HG03354 (cell line): Measurements from ENCODE around the gene MORC3.
"Not testable (repeated sequence)": the region's sequence is repeated elsewhere in the genome, so short reads cannot be mapped to it uniquely, and the experiment has no call there.

ENCODE experiments used
- ATAC-seq: cut with Tn5 transposase; IDR thresholded peaks from one replicate; pipeline ENCODE4 v1.9.1; 2021; ENCODE audit warnings: mild to moderate bottlenecking; ENCODE audit not compliant: unreplicated experiment, poor library complexity, severe bottlenecking

The MORC3 gene, protein sequence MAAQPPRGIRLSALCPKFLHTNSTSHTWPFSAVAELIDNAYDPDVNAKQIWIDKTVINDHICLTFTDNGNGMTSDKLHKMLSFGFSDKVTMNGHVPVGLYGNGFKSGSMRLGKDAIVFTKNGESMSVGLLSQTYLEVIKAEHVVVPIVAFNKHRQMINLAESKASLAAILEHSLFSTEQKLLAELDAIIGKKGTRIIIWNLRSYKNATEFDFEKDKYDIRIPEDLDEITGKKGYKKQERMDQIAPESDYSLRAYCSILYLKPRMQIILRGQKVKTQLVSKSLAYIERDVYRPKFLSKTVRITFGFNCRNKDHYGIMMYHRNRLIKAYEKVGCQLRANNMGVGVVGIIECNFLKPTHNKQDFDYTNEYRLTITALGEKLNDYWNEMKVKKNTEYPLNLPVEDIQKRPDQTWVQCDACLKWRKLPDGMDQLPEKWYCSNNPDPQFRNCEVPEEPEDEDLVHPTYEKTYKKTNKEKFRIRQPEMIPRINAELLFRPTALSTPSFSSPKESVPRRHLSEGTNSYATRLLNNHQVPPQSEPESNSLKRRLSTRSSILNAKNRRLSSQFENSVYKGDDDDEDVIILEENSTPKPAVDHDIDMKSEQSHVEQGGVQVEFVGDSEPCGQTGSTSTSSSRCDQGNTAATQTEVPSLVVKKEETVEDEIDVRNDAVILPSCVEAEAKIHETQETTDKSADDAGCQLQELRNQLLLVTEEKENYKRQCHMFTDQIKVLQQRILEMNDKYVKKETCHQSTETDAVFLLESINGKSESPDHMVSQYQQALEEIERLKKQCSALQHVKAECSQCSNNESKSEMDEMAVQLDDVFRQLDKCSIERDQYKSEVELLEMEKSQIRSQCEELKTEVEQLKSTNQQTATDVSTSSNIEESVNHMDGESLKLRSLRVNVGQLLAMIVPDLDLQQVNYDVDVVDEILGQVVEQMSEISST

GRCh38 chr21:36319767-36320420 lies at the start of gene MORC3:
TSS of gene MORC3 (plus strand) at chr21:36320197. CDS start at chr21:36320265, 68 bp downstream.
- peak; percentile 89 for ATAC-seq

DNA sequence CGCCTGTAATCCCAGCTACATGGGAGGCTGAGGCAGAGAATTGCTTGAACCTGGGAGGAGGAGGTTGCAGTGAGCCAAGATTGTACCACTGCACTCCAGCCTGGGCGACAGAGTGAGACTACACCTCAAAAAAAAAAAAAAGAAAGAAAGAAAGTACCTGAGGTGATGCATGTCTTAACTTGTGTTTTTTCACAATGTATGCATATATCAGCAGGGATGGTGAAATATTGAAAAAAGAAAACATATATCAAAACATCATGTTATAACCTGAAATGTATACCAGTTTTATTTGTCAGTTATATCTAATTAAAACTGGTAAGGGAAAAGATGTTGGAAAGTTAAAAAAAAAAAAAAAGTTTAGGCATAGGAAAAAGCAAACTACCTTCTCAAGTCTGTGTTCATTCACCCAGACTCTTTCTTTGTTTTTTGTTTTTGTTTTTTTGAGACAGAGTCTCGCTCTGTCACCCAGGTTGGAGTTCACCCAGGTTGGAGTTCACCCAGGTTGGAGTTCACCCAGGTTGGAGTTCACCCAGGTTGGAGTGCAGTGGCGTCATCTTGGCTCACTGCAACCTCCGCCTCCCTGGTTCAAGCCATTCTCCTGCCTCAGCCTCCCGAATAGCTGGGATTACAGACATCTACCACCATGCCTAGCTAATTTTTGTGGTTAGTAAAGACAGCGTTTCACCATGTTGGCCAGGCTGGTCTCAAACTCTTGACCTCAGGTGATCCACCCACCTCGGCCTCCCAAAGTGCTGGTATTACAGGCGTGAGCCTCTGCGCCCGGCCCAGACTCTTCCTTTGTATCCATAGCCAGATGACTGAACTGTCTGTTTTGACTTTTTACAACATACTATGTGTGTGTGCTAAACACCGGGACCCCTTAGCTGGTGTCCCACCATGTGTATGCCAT lies 49.0 kb upstream of the MORC3 start:
- ATAC-seq: not testable (repeated sequence)

GRCh38 chr21:36274128-36274527 lies 45.9 kb upstream of the MORC3 start:
- ATAC-seq: no peak

DNA sequence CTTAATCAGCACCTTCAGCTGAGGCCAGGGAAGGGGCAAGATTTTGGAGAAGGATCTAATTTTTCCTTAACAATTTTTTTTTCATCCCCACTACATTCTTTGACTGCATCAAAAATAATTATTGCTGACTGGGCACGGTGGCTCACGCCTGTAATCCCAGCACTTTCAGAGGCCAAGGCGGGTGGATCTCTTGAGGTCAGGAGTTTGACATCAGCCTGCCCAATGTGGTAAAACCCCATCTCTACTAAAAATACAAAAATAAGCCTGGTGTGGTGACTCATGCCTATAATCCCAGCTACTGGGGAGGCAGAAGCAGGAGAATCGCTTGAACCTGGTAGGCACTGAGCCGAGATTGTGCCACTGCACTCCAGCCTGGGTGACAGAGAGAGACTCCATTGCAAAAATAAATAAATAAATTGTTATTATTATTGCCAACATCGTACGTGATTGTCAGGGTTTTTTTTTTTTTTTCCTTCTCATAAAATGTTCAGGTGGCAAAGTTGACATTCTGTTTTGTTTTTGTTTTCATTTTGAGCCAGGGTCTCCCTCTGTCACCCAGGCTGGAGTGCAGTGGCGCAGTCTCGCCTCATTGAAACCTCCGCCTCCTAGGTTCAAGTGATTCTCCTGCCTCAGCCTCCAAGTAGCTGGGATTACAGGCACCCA lies 37.3 kb upstream of the MORC3 start:
- no peak for ATAC-seq

DNA sequence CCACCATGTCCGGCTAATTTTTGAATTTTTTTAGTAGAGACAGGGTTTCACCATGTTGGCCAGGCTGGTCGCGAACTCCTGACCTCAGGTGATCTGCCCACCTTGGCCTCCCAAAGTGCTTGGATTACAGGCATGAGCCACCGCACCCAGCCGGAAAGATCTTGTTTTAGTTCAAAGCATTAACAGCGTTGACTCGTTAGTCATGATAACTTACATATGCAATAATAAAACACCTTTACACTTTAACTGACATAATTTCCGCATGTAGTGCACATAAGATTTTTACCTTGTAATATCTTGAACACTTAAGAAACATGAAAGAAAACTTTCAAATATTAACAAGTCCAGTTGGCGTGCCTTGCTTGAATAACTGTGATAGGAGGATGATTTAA lies 36.8 kb upstream of the MORC3 start:
- ATAC-seq: not testable (repeated sequence)

DNA sequence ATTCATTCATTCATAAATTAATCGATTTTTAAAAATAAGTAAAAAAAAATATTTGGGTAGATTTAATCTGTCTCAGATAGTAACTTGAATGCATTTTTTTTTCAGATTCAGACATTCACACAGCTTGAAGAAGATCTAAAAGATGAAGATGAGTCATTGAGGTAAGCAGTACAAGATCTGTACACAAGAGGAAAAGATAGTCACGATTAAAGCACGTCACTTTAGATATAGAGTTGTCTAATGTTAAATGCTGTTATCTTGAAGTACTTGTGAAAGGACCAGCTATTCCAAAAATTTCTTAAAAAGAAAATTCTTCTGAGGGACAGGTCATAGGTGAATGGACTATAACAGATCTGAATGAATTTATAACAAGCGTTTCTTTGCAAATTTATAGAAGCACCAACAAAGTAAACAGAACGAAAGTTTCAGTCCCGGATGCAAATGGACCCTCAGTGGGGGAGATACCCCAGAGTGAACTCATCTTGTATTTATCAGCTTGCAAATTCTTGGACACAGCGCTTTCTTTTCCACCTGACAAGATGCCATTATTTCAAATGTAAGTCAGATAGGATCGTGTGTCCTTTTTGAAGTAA lies 31.2 kb upstream of the MORC3 start:
- no peak for ATAC-seq

- ATAC-seq: no peak
Measured at GRCh38 chr21:36291509-36291908, 28.5 kb upstream of the MORC3 start.

GRCh38 chr21:36297406-36297937 lies 22.5 kb upstream of the MORC3 start:
- no peak for ATAC-seq

- peak; percentile 98 for ATAC-seq
Measured at GRCh38 chr21:36297938-36298572, 21.9 kb upstream of the MORC3 start.

GRCh38 chr21:36306872-36307534 lies 13.0 kb upstream of the MORC3 start:
- no peak for ATAC-seq

DNA sequence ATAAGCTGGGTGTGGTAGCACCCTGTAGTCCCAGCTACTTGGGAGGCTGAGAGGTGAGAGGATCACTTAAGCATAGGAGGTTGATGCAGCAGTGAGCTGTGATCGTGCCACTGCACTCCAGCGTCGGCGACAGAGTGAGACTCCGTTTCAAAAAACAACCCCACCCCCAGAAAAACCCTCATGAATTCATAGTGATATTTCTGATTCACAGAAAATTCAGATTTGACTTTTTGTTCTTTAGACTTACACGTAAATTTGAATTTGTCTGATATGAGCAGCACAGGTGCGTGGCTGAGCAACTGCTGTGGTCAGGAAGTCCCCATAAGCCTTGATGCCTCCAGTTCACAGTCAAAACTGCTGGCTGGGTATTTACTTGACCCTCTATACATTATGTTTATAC lies 10.0 kb upstream of the MORC3 start:
- ATAC-seq: peak; percentile 92

DNA sequence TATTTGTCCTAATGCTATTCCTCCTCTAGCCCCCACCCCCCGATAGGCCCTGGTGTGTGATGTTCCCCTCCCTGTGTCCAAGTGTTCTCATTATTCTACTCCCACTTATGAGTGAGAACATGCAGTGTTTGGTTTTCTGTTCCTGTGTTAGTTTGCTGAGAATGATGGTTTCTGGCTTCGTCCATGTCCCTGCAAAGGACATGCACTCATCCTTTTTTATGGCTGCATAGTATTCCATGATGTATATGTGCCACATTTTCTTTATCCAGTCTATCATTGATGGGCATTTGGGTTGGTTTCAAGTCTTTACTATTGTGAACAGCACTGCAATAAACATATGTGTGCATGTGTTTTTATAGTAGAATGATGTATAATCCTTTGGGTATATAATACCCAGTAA lies 6.6 kb upstream of the MORC3 start:
- ATAC-seq: not testable (repeated sequence)

- ATAC-seq: not testable (repeated sequence)
Measured at GRCh38 chr21:36316045-36316444, 4.0 kb upstream of the MORC3 start.

GRCh38 chr21:36316872-36317484 lies 3.0 kb upstream of the MORC3 start:
- no peak for ATAC-seq

GRCh38 chr21:36319406-36319766 lies 611 bp upstream of the MORC3 start:
- ATAC-seq: not testable (repeated sequence)

- ATAC-seq: peak; percentile 47
Measured at GRCh38 chr21:36320421-36321324, 676 bp downstream of the MORC3 start.
